KOPT-K1 (cell line): ENCODE data around the gene GNGT2.
A peak's percentile ranks its signal among the peaks of the same experiment; 100 is the strongest.

ENCODE experiments used
- H3K27ac ChIP-seq: fragments of 200-600 bp; sonication (generic); 2 replicates; pipeline ENCODE4 v1.5.1; 2016; ENCODE audit warnings: antibody characterized with exemption, mild to moderate bottlenecking, low read depth, low read length; ENCODE audit not compliant: poor library complexity, severe bottlenecking
- H3K36me3 ChIP-seq: fragments of 200-600 bp; sonication (generic); 2 replicates; pipeline ENCODE4 v1.5.1; 2017; ENCODE audit warnings: antibody characterized with exemption, mild to moderate bottlenecking, low read length, moderate library complexity; ENCODE audit not compliant: insufficient read depth
- H3K9me3 ChIP-seq: fragments of 200-600 bp; sonication (generic); 2 replicates; pipeline ENCODE4 v1.5.1; 2017; ENCODE audit warnings: antibody characterized with exemption, low read length, mild to moderate bottlenecking; ENCODE audit not compliant: insufficient read depth, poor library complexity, severe bottlenecking

Gene GNGT2

GRCh38 chr17:49210158-49211029 lies at the start of gene GNGT2, which contains the start of gene ABI3:
GNGT2 (minus strand) TSS chr17:49210574; CDS start chr17:49207422, 3,152 bp downstream.
ABI3 (plus strand) TSS chr17:49210707; CDS start chr17:49210725, 18 bp downstream.
- H3K27ac ChIP-seq = peak within 1 kb of the TSS; percentile 84
- H3K9me3 ChIP-seq = no peaks in the 10 kb centered on the region
- peaks cover 11% of the 10 kb centered on the region; the same call in 1 of the 2 replicates for H3K36me3 ChIP-seq

- Histone ChIP-seq H3K36me3 (no peaks in the 10 kb centered on the region), H3K9me3 (no peaks in the 10 kb centered on the region), H3K27ac (no peak overlapping the region)
These were observed 49.3 kb upstream of the GNGT2 start for GRCh38 chr17:49259663-49260010.

- Histone ChIP-seq H3K36me3 (no peaks in the 10 kb centered on the region), H3K27ac (no peak overlapping the region), H3K9me3 (no peaks in the 10 kb centered on the region)
These were observed 48.0 kb upstream of the GNGT2 start for GRCh38 chr17:49258394-49258793.

- H3K36me3 ChIP-seq = no peaks in the 10 kb centered on the region
- H3K27ac ChIP-seq = no peak overlapping the region
- no peaks in the 10 kb centered on the region for H3K9me3 ChIP-seq
These were observed 44.8 kb upstream of the GNGT2 start for GRCh38 chr17:49255125-49255524.

- Histone ChIP-seq H3K27ac (no peak overlapping the region), H3K9me3 (no peaks in the 10 kb centered on the region), H3K36me3 (no peaks in the 10 kb centered on the region)
These were observed 43.7 kb upstream of the GNGT2 start for GRCh38 chr17:49254066-49254465.

- H3K36me3 ChIP-seq = no peaks in the 10 kb centered on the region
- H3K27ac ChIP-seq = no peak overlapping the region
- H3K9me3 ChIP-seq = no peaks in the 10 kb centered on the region
These were observed 41.8 kb upstream of the GNGT2 start for GRCh38 chr17:49252148-49252695.

- Histone ChIP-seq H3K9me3 (no peaks in the 10 kb centered on the region), H3K27ac (no peak overlapping the region), H3K36me3 (no peaks in the 10 kb centered on the region)
These were observed 39.6 kb upstream of the GNGT2 start for GRCh38 chr17:49249890-49250522.

GRCh38 chr17:49249292-49249794 lies 39.0 kb upstream of the GNGT2 start:
- no peak overlapping the region for H3K27ac ChIP-seq
- H3K36me3 ChIP-seq = no peaks in the 10 kb centered on the region
- no peaks in the 10 kb centered on the region for H3K9me3 ChIP-seq

GRCh38 chr17:49247944-49248343 lies 37.6 kb upstream of the GNGT2 start:
- Histone ChIP-seq H3K27ac (no peak overlapping the region), H3K9me3 (no peaks in the 10 kb centered on the region), H3K36me3 (no peaks in the 10 kb centered on the region)

- H3K27ac ChIP-seq = no peak overlapping the region
- no peaks in the 10 kb centered on the region for H3K36me3 ChIP-seq
- no peaks in the 10 kb centered on the region for H3K9me3 ChIP-seq
These were observed 34.5 kb upstream of the GNGT2 start for GRCh38 chr17:49244839-49245238.

- no peaks in the 10 kb centered on the region for H3K36me3 ChIP-seq
- H3K9me3 ChIP-seq = no peaks in the 10 kb centered on the region
- no peak overlapping the region for H3K27ac ChIP-seq
These were observed 32.4 kb upstream of the GNGT2 start for GRCh38 chr17:49242813-49243212.

GRCh38 chr17:49241692-49242397 lies 31.5 kb upstream of the GNGT2 start:
- no peaks in the 10 kb centered on the region for H3K36me3 ChIP-seq
- no peak overlapping the region for H3K27ac ChIP-seq
- no peaks in the 10 kb centered on the region for H3K9me3 ChIP-seq

- H3K27ac ChIP-seq = no peak overlapping the region
- H3K36me3 ChIP-seq = no peaks in the 10 kb centered on the region
- H3K9me3 ChIP-seq = no peaks in the 10 kb centered on the region
These were observed 30.7 kb upstream of the GNGT2 start for GRCh38 chr17:49241040-49241439.

- H3K27ac ChIP-seq = no peak overlapping the region
- no peaks in the 10 kb centered on the region for H3K9me3 ChIP-seq
- H3K36me3 ChIP-seq = no peaks in the 10 kb centered on the region
These were observed 30.2 kb upstream of the GNGT2 start for GRCh38 chr17:49240619-49241018.

GRCh38 chr17:49239963-49240362 lies 29.6 kb upstream of the GNGT2 start:
- Histone ChIP-seq H3K27ac (no peak overlapping the region), H3K36me3 (no peaks in the 10 kb centered on the region), H3K9me3 (no peaks in the 10 kb centered on the region)
